HEK293 (cell line): ENCODE results near the gene PIK3C2G.

Experiments used
- ZNF792 ChIP-seq: fragments of 450-650 bp; formaldehyde crosslinking; IDR thresholded peaks from 2 replicates; pipeline ENCODE4 v1.5.1; 2016; ENCODE audit warnings: missing biosample characterization, missing genetic modification characterization
- ZNF837 ChIP-seq: fragments of 450-650 bp; formaldehyde crosslinking; IDR thresholded peaks from 2 replicates; pipeline ENCODE4 v1.5.1; 2016; ENCODE audit warnings: missing biosample characterization, missing genetic modification characterization
- TF ChIP-seq, protein P1 (sequence below): fragments of 450-650 bp; formaldehyde crosslinking; IDR thresholded peaks from 2 replicates; pipeline ENCODE4 v1.5.1; 2016; ENCODE audit warnings: missing biosample characterization, missing genetic modification characterization

DNA sequence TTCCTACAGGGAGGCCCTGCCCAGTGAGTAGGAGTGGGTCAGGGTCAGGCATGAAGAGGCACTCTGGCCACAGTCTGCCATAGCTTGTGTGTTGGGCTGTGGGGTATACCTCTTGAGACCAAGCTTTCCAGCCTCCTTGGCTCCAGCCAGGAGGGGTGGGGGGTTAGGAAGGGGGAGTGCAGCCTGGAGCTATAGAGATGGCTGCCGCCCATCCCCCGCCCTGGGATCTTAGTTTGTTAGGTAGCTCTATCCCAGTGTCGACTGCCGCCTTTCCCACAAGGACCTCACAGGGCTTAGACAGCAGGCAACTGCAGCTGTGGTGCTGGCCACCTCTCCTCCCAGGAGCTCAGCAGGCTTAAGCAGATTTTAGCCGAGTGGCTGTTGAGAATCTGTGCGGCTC lies 260.1 kb downstream of the PIK3C2G start:
- TF ChIP-seq ZNF792 (tag by site-specific recombination) (no peak), ZNF837 (tag by site-specific recombination) (no peak)
- TF ChIP-seq, protein P1, sequence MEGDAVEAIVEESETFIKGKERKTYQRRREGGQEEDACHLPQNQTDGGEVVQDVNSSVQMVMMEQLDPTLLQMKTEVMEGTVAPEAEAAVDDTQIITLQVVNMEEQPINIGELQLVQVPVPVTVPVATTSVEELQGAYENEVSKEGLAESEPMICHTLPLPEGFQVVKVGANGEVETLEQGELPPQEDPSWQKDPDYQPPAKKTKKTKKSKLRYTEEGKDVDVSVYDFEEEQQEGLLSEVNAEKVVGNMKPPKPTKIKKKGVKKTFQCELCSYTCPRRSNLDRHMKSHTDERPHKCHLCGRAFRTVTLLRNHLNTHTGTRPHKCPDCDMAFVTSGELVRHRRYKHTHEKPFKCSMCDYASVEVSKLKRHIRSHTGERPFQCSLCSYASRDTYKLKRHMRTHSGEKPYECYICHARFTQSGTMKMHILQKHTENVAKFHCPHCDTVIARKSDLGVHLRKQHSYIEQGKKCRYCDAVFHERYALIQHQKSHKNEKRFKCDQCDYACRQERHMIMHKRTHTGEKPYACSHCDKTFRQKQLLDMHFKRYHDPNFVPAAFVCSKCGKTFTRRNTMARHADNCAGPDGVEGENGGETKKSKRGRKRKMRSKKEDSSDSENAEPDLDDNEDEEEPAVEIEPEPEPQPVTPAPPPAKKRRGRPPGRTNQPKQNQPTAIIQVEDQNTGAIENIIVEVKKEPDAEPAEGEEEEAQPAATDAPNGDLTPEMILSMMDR (tag by site-specific recombination): no peak
